Parathyroid adenoma (tissue), 2 donors: ENCODE results near the gene CARM1.
"Not testable (repeated sequence)": the region's sequence is repeated elsewhere in the genome, so short reads cannot be mapped to it uniquely, and the experiment has no call there.

Experiments
- H2AFZ ChIP-seq: fragments of 300-600 bp; sonication (generic); one replicate; pipeline ENCODE4 v1.7.0; 2017; ENCODE audit warnings: antibody characterized with exemption, mild to moderate bottlenecking
- H3K27ac ChIP-seq: fragments of 300-600 bp; sonication (generic); one replicate; pipeline ENCODE4 v1.7.0; 2017
- H3K27me3 ChIP-seq: fragments of 300-600 bp; sonication (generic); one replicate; pipeline ENCODE4 v1.7.0; 2017; ENCODE audit warnings: low read length; ENCODE audit not compliant: control insufficient read depth, insufficient read depth
- H3K36me3 ChIP-seq: fragments of 300-600 bp; sonication (generic); one replicate; pipeline ENCODE4 v1.7.0; 2017; ENCODE audit warnings: low read length; ENCODE audit not compliant: control insufficient read depth, insufficient read depth
- H3K4me1 ChIP-seq: fragments of 300-600 bp; sonication (generic); one replicate; pipeline ENCODE4 v1.7.0; 2017; ENCODE audit warnings: control low read depth
- H3K4me2 ChIP-seq: fragments of 300-600 bp; sonication (generic); one replicate; pipeline ENCODE4 v1.7.0; 2017; ENCODE audit warnings: low read length
- H3K4me3 ChIP-seq: fragments of 300-600 bp; sonication (generic); one replicate; pipeline ENCODE4 v1.7.0; 2017; ENCODE audit warnings: low read depth, low read length
- H3K79me2 ChIP-seq: fragments of 300-600 bp; sonication (generic); one replicate; pipeline ENCODE4 v1.7.0; 2017; ENCODE audit warnings: control low read depth
- H3K9ac ChIP-seq: fragments of 300-600 bp; sonication (generic); one replicate; pipeline ENCODE4 v1.7.0; 2017; ENCODE audit warnings: mild to moderate bottlenecking
- H3K9me3 ChIP-seq: fragments of 300-600 bp; sonication (generic); one replicate; pipeline ENCODE4 v1.7.0; 2017; ENCODE audit warnings: low read length; ENCODE audit not compliant: control insufficient read depth
- CTCF ChIP-seq: fragments of 300-600 bp; sonication (generic); IDR thresholded peaks from one replicate; pipeline ENCODE4 v1.7.0; 2017; ENCODE audit warnings: antibody characterized with exemption, mild to moderate bottlenecking
- donor health status: primary hyperparathyroidism.

The CARM1 gene

GRCh38 chr19:10836479-10837330 lies 34.6 kb upstream of the CARM1 start:
- H3K9ac ChIP-seq = peak overlapping the region; percentile 98
- peak overlapping the region; percentile 95 for H3K4me2 ChIP-seq
- H3K4me1 ChIP-seq = no peaks in the 10 kb centered on the region
- no peaks in the 10 kb centered on the region for H3K36me3 ChIP-seq
- no peaks in the 10 kb centered on the region for H3K9me3 ChIP-seq
- peak overlapping the region; percentile 84 for H2AFZ ChIP-seq
- peak overlapping the region; percentile 95 for H3K4me3 ChIP-seq
- H3K27ac ChIP-seq = peak overlapping the region; percentile 100
- no peaks in the 10 kb centered on the region for H3K27me3 ChIP-seq
- no peak for TF ChIP-seq CTCF
- no peaks in the 10 kb centered on the region for H3K79me2 ChIP-seq

GRCh38 chr19:10837649-10838048 lies 33.7 kb upstream of the CARM1 start:
- H3K27me3 ChIP-seq, H2AFZ ChIP-seq, H3K4me3 ChIP-seq, H3K36me3 ChIP-seq, H3K9ac ChIP-seq, H3K79me2 ChIP-seq, H3K4me1 ChIP-seq, H3K9me3 ChIP-seq, H3K4me2 ChIP-seq, H3K27ac ChIP-seq: not testable (repeated sequence)

- no peak overlapping the region for H2AFZ ChIP-seq
- no peaks in the 10 kb centered on the region for H3K79me2 ChIP-seq
- no peak for TF ChIP-seq CTCF
- H3K27me3 ChIP-seq = no peaks in the 10 kb centered on the region
- no peaks in the 10 kb centered on the region for H3K4me1 ChIP-seq
- H3K4me2 ChIP-seq = no peak overlapping the region
- H3K27ac ChIP-seq = no peak overlapping the region
- H3K36me3 ChIP-seq = no peaks in the 10 kb centered on the region
- H3K9me3 ChIP-seq = no peaks in the 10 kb centered on the region
- H3K4me3 ChIP-seq = no peak overlapping the region
- H3K9ac ChIP-seq = no peak overlapping the region
Measured at GRCh38 chr19:10838377-10838776, 33.0 kb upstream of the CARM1 start.

GRCh38 chr19:10839114-10840050 lies 32.0 kb upstream of the CARM1 start:
- no peak for TF ChIP-seq CTCF
- Histone ChIP-seq H3K27ac (no peak overlapping the region), H2AFZ (no peak overlapping the region), H3K4me3 (no peak overlapping the region), H3K36me3 (no peaks in the 10 kb centered on the region), H3K27me3 (no peaks in the 10 kb centered on the region), H3K9me3 (no peaks in the 10 kb centered on the region), H3K79me2 (no peaks in the 10 kb centered on the region), H3K4me2 (no peak overlapping the region), H3K4me1 (no peaks in the 10 kb centered on the region), H3K9ac (no peak overlapping the region)

- no peak overlapping the region for H3K27ac ChIP-seq
- no peak for TF ChIP-seq CTCF
- H3K4me2 ChIP-seq = no peak overlapping the region
- no peak overlapping the region for H2AFZ ChIP-seq
- H3K4me1 ChIP-seq = no peaks in the 10 kb centered on the region
- H3K9me3 ChIP-seq = no peaks in the 10 kb centered on the region
- no peak overlapping the region for H3K9ac ChIP-seq
- H3K36me3 ChIP-seq = no peaks in the 10 kb centered on the region
- H3K79me2 ChIP-seq = no peaks in the 10 kb centered on the region
- no peak overlapping the region for H3K4me3 ChIP-seq
- H3K27me3 ChIP-seq = no peaks in the 10 kb centered on the region
Measured at GRCh38 chr19:10842788-10843187, 28.6 kb upstream of the CARM1 start.
